Rectal smooth muscle tissue (tissue), 1 donor: Measurements from ENCODE around the gene PDZRN4.

Experiments used
- H3K27ac ChIP-seq: one replicate; pipeline ENCODE4 v1.7.0; 2013; ENCODE audit warnings: low read depth, low read length, inconsistent platforms
- H3K27me3 ChIP-seq: one replicate; pipeline ENCODE4 v1.7.0; 2013; ENCODE audit warnings: low read length; ENCODE audit not compliant: control insufficient read depth, insufficient read depth
- H3K36me3 ChIP-seq: one replicate; pipeline ENCODE4 v1.7.0; 2013; ENCODE audit warnings: low read length; ENCODE audit not compliant: control insufficient read depth, insufficient read depth
- H3K4me1 ChIP-seq: one replicate; pipeline ENCODE4 v1.7.0; 2013; ENCODE audit warnings: low read length; ENCODE audit not compliant: control insufficient read depth, insufficient read depth
- H3K4me3 ChIP-seq: one replicate; pipeline ENCODE4 v1.7.0; 2013; ENCODE audit warnings: low read length
- H3K9ac ChIP-seq: one replicate; pipeline ENCODE4 v1.7.0; 2013; ENCODE audit warnings: low read length

Gene PDZRN4

GRCh38 chr12:41220931-41221330 is 32.8 kb downstream of the PDZRN4 start:
- H3K27me3 ChIP-seq: no peaks in the 10 kb centered on the region
- no peak overlapping the region for H3K4me3 ChIP-seq
- H3K36me3 ChIP-seq: no peaks in the 10 kb centered on the region
- H3K27ac ChIP-seq: peak overlapping the region; percentile 40
- no peak overlapping the region for H3K9ac ChIP-seq
- H3K4me1 ChIP-seq: peaks cover 10% of the 10 kb centered on the region

GRCh38 chr12:41221491-41221890 is 33.4 kb downstream of the PDZRN4 start:
- Histone ChIP-seq H3K27ac (peak overlapping the region; percentile 40), H3K4me3 (no peak overlapping the region), H3K4me1 (peaks cover 10% of the 10 kb centered on the region), H3K27me3 (no peaks in the 10 kb centered on the region), H3K36me3 (no peaks in the 10 kb centered on the region), H3K9ac (no peak overlapping the region)

DNA sequence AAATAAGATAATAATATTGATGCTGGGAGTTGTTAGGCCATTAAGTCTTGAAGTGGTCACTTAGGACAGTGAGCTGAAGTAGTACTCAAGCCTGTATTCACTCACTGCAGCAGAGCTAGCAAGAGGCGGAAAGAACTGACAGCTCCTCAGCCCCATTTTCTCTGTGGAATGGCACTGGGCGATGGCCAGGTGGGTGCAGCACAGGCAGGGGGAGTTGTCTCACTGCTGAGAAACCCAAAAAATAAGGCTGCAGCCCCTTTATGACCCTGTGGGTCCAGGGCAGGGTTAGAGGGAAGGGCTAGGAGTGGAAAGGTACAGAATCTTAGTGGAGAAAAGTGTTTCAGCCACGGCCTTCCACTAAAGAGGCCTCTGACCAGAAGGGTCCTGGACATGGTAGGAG is 35.5 kb downstream of the PDZRN4 start:
- Histone ChIP-seq H3K27me3 (no peaks in the 10 kb centered on the region), H3K9ac (no peak overlapping the region), H3K4me1 (no peaks in the 10 kb centered on the region), H3K36me3 (no peaks in the 10 kb centered on the region), H3K4me3 (no peak overlapping the region), H3K27ac (no peak overlapping the region)

DNA sequence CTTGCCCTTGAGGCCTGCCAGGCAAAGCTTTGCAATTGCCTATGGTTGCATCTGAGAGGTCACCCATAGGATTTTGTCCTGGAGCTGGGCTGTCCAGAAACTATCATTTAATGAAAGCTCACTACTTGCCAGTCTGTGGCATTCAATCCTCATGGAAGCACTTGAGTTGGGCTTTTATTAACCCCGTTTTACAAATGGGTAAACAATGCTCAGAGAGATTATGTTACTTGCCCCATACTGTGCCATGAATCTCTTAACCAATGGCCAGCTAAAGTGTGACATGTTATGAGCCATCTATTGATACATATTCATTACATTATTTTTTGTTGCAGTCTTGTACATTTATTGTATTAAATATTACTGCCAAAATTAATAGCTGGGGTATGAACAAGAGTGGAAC is 35.9 kb downstream of the PDZRN4 start:
- H3K4me1 ChIP-seq: no peaks in the 10 kb centered on the region
- H3K36me3 ChIP-seq: no peaks in the 10 kb centered on the region
- no peak overlapping the region for H3K4me3 ChIP-seq
- no peak overlapping the region for H3K9ac ChIP-seq
- no peaks in the 10 kb centered on the region for H3K27me3 ChIP-seq
- no peak overlapping the region for H3K27ac ChIP-seq

DNA sequence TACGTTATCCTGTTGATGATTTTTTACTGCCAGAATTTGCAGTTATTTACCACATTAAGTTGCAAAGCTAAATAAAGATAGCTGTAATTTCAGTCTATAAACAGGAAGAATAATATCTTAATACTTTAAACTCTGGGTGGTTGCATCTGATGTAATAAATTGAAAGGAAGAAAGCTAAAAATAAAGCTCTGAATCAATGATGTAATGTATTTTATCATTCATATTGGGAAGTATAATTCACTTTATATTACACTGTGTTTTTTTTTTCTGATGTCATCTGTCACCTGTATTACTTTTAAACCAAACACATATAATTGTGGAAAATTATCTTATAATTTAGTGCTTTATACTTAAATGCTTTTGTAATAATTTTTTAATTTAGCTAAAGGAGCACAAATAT is 37.1 kb downstream of the PDZRN4 start:
- Histone ChIP-seq H3K27ac (no peak overlapping the region), H3K4me1 (no peaks in the 10 kb centered on the region), H3K9ac (no peak overlapping the region), H3K27me3 (no peaks in the 10 kb centered on the region), H3K4me3 (no peak overlapping the region), H3K36me3 (no peaks in the 10 kb centered on the region)

- H3K4me1 ChIP-seq: no peaks in the 10 kb centered on the region
- no peaks in the 10 kb centered on the region for H3K27me3 ChIP-seq
- no peaks in the 10 kb centered on the region for H3K36me3 ChIP-seq
- H3K9ac ChIP-seq: no peak overlapping the region
- H3K4me3 ChIP-seq: no peak overlapping the region
- H3K27ac ChIP-seq: no peak overlapping the region
Observed at GRCh38 chr12:41228066-41228820, 40.1 kb downstream of the PDZRN4 start.

GRCh38 chr12:41230756-41231155 is 42.6 kb downstream of the PDZRN4 start:
- H3K27ac ChIP-seq: no peak overlapping the region
- H3K4me1 ChIP-seq: no peaks in the 10 kb centered on the region
- H3K4me3 ChIP-seq: no peak overlapping the region
- no peaks in the 10 kb centered on the region for H3K36me3 ChIP-seq
- no peaks in the 10 kb centered on the region for H3K27me3 ChIP-seq
- H3K9ac ChIP-seq: no peak overlapping the region

DNA sequence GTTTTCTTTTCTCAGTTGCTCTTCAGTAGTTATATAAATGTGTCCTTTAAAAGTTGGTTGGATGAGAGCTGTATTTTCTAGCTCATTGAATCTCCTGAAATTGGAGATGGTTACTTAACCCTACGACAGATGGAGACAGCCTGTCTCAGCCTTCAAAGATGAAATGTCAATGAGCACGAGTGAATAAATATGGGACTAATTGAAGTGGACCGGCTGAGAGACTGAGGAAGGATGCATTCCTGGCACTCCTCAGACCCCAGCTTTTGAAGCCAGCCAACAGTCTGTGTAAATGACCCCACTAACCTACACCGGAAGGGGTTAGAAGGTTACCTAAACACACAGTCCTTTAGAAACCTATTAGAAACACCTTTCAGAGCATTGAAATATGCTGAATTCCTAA is 46.6 kb downstream of the PDZRN4 start:
- H3K4me3 ChIP-seq: no peak overlapping the region
- H3K27ac ChIP-seq: no peak overlapping the region
- no peak overlapping the region for H3K9ac ChIP-seq
- H3K4me1 ChIP-seq: no peaks in the 10 kb centered on the region
- no peaks in the 10 kb centered on the region for H3K27me3 ChIP-seq
- H3K36me3 ChIP-seq: no peaks in the 10 kb centered on the region

- no peak overlapping the region for H3K9ac ChIP-seq
- H3K4me3 ChIP-seq: no peak overlapping the region
- H3K4me1 ChIP-seq: peaks cover 6% of the 10 kb centered on the region
- H3K27ac ChIP-seq: no peak overlapping the region
- H3K27me3 ChIP-seq: no peaks in the 10 kb centered on the region
- H3K36me3 ChIP-seq: no peaks in the 10 kb centered on the region
Observed at GRCh38 chr12:41242603-41243002, 54.5 kb downstream of the PDZRN4 start.

DNA sequence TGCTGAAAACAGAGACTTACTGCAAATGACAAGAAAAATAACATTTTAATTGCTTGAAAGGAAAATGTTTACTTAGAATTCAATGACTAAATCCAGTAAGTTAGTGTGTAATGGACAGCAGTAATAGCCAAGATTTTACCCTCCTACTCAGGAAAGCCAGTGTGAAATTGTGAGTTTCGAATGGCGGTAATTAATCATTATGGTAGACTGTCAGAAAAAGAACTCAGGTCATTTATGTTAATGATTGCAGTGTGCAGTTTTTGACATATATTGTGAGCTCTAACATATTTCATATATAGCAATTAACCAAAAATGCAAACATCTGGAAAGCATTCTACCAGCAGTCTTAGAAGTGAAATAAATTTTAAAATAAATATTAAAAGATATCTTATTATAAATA is 60.3 kb downstream of the PDZRN4 start:
- H3K27ac ChIP-seq: no peak overlapping the region
- H3K27me3 ChIP-seq: no peaks in the 10 kb centered on the region
- H3K4me1 ChIP-seq: no peaks in the 10 kb centered on the region
- H3K36me3 ChIP-seq: no peaks in the 10 kb centered on the region
- no peak overlapping the region for H3K9ac ChIP-seq
- H3K4me3 ChIP-seq: no peak overlapping the region

DNA sequence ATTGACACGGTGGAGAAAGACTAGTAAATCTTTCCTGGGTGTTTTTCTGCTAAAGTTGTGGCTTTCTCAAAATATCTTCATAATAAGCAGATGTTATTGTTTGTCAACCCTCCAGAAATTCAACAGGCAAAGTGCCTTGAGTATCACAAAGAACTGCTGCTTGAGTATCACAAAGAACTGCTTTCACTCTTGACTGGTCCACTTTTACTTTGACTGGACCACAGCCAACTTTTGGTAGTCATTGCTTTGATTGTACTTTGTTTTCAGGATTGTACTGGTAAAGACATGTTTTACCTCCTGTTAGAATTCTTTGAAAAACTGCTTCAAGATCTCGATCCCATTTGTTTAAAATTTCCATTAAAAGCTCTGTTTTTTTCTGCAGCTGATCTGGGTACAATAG is 62.6 kb downstream of the PDZRN4 start:
- H3K27ac ChIP-seq: no peak overlapping the region
- H3K9ac ChIP-seq: no peak overlapping the region
- no peak overlapping the region for H3K4me3 ChIP-seq
- H3K36me3 ChIP-seq: no peaks in the 10 kb centered on the region
- no peaks in the 10 kb centered on the region for H3K4me1 ChIP-seq
- H3K27me3 ChIP-seq: no peaks in the 10 kb centered on the region

DNA sequence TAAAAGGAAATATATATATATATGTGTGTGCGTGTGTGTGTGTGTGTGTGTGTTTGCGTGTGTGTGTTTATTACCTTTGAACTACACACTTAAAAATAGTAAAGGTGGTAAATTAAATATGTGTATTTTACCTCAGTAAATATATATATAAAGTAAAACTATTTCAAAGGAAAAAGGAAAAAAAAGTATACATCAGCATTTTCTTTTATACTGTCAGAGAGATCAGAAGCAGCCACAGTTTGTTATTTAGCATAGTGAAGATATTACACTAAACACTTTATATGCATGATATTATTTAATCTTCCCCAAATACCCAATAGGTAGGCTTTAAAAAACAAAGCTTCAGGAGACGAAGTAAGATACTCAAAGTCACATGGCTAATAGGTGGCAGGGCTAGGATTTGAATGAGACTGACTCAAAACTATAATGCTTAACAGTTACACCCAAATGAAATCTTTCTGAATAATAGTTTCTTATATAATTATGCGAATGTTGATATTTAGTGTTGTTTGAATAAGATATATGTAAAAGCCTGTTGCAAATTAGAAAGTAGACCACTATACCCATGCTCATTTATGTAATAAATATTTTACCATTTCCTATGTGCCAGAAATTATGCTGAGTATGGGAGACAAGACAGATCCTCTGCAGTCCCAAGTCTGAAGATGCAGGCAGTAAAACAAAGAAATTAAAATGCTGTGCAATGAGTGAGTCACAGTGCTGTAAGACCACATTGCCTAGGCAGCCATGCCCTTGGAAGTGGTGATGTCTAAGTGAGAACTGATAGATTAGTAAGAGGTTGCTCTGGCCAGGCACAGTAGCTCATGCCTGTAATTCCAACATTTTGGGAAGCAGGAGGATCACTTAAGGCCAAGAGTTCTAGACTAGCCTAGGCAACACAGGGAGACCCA is 66.1 kb downstream of the PDZRN4 start:
- no peak overlapping the region for H3K4me3 ChIP-seq
- H3K36me3 ChIP-seq: no peaks in the 10 kb centered on the region
- H3K27ac ChIP-seq: no peak overlapping the region
- no peaks in the 10 kb centered on the region for H3K4me1 ChIP-seq
- H3K9ac ChIP-seq: no peak overlapping the region
- H3K27me3 ChIP-seq: no peaks in the 10 kb centered on the region
